ENCODE data around the gene OR7G1.

The OR7G1 gene, protein sequence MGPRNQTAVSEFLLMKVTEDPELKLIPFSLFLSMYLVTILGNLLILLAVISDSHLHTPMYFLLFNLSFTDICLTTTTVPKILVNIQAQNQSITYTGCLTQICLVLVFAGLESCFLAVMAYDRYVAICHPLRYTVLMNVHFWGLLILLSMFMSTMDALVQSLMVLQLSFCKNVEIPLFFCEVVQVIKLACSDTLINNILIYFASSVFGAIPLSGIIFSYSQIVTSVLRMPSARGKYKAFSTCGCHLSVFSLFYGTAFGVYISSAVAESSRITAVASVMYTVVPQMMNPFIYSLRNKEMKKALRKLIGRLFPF

DNA sequence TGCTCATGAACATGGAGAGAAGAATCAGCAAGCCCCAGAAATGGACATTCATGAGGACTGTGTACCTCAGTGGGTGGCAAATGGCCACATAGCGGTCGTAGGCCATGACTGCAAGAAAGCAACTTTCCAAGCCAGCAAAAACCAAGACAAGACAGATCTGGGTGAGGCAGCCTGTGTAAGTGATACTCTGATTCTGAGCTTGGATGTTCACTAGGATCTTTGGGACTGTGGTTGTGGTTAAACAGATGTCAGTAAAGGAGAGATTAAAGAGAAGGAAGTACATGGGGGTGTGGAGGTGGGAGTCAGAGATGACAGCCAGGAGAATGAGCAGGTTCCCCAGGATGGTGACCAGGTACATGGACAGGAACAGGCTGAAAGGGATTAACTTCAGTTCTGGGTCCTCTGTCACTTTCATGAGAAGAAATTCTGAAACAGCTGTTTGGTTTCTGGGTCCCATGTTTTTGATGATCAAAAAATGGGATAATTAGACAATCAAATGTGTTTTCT lies at the start of gene OR7G1:
Gene OR7G1 (minus strand): TSS at position 457 of the 507 bp plus-strand sequence. CDS start 0 bp downstream, at position 457.
- no peak for DNase-seq

DNA sequence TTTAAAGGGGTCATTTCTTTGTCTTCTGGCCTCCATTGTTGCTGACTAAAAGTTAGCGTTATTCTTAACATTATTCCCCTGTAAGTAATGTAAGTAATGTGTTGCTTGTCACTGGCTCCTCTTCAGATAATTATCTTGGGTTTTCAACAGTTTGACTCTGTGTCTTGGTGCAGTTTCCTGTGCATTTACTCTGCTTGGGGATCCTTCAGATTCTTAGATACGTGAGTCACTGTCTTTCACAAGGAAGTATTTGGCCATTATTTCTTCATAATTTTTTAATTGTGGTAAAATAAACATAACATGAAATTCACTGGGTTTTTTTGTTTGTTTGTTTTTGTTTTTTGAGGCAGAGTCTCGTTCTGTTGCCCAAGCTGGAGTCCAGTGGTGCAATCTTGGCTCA lies 49.7 kb upstream of the OR7G1 start:
- no peak for DNase-seq

DNA sequence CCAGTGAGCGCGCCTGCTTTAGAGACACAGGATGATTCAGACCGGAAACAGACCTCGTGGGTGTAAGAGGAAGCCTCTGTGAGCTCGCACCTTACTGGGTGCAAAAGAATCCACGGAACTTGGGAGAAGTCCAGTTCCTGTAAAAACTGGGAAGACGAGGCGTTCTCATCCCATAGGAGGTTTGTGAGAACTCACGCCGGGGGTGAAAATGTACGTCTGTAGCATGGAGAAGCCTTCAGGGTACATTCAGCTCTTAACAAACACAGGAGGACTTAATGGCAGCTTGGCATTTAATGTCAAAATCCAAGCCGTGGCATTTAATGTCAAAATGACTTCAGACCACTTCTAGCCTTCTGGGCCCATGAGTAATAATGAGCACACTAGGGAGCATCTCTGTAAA lies 45.9 kb upstream of the OR7G1 start:
- no peak for DNase-seq

DNA sequence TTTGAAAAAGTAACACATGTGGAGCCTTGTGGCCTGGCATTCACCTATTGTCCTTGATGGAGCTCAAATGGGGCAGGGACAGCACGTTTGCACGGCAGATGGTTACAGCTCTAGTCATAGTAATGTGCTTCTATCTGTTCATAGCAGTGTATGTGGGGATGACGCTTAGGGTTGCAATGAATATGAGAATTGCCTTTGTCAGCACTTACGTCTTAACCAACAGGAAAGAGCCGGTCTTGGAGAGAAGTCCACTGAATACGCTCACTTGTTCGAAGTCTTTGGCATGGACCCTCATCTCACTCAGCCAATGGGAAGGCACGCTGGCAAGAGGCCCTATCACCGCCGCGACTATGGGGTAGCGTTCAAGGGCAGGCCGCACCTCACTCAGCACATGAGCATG lies 44.3 kb upstream of the OR7G1 start:
- DNase-seq = no peak

DNA sequence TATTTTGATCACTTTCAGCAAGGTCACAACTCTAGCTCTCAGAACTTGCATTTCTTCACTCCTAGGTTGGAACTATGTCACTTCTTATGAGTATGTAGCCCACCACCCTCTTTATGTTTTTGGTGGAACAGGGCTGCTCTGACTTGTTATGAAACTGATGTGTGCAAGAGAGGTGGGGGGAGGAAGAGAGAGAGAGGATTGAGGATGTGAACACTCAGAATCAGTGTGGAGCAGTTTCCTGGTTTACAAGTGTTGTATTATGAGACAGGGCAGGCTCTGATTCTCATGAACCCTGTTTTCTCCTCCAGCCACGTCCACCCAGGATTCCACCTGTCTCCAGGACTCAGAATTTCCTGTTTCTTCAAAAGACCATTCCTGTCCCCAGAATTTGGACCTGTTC lies 40.7 kb upstream of the OR7G1 start:
- DNase-seq = no peak

DNA sequence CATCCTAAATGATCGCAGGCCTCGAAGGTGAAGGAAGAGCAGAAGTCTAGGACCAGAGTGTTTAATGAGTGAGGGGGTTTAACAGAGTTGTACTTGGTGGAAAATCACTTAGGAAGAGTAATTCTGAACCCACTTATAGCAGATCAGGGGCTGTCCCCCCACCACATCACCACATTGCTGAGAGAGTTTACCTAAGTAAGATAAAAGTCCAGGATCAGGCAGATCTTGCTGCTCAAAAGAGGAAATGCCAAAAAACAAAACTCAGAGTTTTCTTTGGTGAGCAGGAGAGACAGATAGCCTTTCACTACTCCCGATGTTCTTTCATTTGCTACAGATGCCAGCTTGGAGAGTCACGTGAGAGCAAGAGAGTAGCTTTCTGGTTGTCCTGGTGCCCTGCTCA lies 40.0 kb upstream of the OR7G1 start:
- DNase-seq = no peak

DNA sequence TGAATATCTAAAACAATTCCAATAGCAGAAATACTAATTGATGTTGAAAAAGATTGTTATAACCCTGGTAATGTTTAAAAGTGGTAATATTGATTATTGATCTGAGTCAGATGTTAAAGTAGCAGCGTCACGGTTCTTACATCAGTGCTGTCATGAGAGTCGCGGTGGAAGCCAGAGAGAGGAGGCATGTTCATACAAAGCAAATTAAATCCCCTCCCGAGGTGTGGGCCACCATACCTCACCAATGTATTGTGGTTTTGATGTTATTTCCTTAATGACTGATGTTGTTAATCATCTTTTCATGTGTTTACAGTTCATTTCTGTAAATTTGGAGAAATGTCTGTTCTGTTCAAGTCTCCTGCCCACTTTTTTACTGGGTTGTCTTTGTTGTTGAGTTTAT lies 35.8 kb upstream of the OR7G1 start:
- DNase-seq = no peak

DNA sequence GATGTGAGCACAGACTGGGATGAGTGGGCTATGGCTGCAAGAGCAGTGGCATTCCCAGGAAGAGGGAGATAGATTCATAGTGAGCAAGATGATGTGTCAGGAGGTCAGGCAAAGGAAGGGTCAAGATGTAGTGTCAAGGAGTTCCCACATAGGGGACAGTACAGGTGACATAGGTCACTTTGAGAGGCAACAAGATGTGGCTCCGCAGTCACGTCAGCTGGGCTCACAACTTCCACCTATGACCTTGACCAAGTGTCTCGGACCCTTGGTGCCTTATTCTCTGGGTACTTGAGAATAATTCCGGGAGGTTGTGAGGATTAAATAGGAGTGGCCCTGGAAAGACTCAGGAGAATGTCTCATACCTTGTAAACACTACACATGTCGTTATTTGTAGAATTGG lies 35.1 kb upstream of the OR7G1 start:
- no peak for DNase-seq

DNA sequence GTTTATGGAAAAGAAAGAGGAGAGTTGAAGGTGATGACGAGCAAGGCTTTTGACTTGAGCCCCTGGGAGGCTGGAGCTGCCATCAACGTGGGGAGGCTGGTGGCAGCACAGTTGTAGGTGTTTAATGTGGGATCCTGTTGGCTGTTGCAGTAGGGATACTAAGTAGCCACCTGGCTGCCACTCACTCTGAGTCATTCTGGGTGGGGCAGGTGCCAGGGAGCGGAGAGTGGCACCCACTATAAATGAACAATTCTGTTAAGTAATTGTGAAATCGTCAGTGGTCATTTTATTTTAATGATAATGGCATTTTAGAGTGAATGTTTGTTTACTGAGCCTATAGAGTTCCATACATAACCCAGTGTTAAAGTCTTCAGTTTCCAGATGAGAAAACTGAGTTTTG lies 34.4 kb upstream of the OR7G1 start:
- DNase-seq = no peak

DNA sequence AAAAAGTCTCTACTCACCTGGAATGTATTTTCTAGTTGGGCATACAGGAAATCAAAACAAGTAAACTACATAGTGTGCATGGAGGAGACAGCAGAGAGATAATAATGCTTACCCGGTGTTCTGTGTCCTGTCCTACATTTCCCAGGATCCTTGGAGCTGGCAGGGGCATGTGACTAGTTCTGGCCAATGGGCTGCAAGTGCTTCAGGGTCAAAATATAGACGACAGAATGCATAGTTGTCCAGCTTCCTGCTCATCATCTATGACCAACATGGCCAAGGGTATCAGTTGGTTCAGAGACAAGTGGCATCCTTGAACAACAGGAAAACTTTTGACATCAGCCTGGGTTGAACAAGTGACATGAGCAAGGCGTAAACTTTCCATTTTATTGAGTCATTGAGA lies 33.1 kb upstream of the OR7G1 start:
- no peak for DNase-seq

DNA sequence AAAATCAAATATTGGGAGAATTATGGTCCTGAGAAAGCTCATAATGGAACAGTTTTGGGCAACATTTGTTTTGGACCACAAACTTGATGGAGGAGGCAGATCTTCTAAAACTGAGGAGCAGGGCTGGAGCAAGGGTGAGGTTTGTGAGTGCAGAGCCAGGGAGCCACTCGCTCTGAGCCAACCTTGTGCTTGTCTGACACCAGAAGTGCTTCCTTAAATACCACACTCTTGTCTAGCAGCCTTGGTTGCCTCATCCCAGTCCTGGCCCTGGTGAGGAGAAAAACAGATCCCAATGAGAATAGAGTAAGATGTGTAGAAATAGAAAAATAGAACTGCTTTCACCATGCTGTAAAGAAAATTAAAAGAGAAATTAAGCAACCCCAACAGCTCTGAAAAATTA lies 31.3 kb upstream of the OR7G1 start:
- no peak for DNase-seq

DNA sequence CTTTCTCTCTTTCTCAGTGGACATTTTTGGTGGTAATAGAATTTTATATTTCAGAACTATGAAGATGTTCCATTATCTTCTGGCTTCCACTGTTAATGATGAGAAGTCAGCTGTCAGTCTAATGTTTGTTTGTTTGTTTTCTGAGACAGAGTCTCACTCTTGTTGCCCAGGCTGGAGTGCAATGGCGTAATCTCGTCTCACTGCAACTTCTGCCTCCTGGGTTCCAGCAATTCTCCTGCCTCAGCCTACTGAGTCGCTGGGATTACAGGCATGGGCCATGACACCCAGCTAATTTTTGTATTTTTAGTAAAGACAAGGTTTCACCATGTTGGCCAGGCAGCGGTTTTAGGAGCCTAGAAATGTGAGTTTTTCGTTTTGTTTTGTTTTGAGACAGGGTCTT lies 29.4 kb upstream of the OR7G1 start:
- no peak for DNase-seq

DNA sequence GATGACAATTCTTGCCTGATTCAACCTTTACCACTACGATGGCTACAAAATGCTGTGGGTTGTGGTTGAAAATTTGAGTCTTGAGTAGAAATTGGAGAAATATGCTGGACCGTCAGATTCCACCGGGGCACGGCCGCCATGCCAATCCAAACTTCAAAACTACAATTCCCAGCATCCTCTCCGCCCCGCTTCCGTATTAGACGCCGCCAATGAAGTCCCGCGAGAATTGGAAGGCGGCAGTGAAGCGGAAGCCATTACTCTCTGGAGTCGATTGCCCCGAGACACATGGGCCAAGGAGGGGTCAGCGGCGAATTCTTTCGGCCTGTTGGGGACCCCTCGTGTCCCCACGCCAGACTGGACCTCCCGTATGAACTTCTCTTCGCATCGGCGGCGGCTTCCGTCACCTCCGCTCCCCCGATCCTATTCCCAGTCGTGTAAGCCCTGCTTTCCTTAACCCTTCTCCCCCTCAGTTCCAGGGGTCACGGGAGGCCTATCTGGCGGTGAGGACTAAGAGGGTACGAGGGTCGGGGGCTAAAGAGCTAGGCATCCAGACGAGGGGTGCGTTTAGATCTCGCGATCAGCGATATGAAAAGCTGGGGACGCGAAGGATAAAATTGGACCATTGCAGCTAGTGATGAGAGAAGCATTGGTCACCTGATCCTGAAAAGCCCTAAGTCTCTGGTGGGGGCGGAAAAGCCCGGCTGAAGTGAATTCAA lies 24.8 kb upstream of the OR7G1 start, which contains the start of gene ZNF317:
Gene ZNF317 (plus strand): TSS at position 239 of the 716 bp plus-strand sequence. CDS start 15,620 bp downstream, outside the sequence.
- peak; percentile 77 to 78 (median 78) for DNase-seq

DNA sequence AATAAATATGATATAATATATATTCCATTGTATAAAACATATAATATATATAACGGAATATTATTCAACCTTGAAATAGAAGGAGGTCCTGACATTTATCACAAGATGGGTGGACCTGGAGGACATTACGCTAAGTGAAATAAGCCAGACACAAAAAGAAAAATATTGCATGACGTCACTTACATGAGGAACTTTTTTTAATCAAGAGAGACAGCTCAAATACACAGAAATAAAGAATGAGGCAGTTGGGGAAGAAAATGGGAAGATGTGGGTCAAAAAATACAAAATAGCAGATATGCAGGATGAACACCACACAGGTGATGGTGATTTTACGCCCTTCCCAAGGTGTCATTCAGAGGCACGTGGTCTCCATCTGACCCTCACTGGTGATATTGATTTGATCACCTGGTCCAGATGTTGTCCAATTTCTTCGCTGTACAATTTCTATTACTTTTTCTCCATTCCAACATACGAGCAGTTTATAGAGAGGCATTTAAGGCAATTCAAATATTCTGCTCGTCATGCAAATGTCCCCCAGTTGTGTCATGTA lies 24.1 kb upstream of the OR7G1 start:
- DNase-seq = no peak

DNA sequence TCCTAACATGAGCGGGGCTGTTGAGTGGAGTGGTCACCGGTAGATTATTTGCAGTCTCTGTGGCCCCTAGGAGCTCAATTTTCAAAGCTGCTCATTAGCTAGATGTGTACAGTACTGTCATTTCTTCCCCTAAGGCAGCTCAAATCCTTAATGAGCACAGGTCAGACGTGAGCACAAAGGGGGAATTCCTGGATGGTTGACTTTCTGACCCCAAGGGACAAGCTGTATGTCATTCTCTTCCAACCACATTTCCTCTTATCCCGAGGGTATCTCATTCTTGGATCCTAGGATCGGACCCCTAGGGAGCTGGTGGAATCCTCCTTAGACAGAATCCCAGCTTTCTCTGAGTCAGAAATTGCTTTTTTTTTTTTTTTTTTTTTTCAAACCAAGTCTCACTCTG lies 16.9 kb upstream of the OR7G1 start:
- DNase-seq = no peak

DNA sequence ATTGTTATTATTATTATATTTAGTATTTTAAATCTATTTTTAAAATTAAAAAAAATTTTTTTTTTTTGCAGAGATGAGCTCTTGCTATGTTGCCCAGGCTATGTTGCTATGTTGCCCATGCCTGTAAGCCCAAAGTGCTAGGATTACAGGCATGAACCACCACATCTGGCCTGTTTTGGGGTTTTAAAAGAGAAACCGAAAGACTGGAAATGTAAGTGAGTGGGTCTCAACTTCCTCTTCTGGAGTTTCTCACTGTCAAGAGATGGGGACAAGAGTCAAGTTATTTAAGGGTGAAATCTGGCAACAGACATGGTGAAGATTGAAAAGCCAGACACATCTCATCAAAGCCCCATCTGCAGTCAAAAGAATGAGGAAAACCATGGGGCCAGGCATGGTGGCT lies 15.4 kb upstream of the OR7G1 start:
- no peak for DNase-seq

DNA sequence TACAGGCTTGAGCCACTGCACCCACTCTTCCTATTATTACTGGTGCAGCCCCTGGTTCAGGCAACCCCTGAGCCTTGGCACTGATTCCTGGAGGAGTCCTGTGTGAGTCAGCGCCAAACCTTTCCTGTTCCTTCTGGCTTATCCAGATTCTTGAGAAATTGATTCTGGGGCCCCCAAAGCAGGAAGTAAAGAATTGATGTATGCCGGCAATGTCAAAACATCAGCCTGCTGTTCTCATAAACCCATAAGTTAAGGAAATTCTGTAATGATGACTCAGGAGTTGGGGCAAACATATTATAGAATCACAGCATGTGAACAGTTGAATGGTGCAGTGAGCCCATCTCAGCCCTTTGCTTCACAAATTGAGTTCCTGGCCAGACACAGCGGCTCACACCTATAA lies 12.6 kb upstream of the OR7G1 start:
- no peak for DNase-seq

DNA sequence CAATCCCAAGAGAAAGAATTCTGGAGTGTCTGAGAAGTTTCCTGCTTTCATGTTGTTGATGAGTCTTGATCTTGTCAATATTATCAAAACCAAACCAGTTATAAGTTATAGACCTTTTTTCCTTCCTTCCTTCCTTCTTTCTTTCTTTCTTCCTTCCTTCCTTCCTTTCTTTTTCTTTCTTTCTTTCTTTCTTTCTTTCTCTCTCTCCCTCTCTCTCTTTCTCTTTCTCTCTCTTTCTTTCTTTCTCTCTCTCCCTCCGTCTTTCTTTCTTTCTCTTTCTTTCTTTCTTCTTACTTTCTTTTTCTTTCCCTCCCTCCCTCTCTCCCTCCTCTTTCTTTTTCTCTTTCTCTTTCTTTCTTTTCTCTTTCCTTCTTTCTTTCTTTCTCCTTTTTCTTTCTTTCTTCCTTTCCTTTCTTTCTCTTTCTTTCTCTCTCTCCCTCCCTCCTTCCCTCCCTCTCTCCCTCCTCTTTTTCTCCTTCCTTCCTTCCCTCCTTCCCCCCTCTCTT lies 11.4 kb upstream of the OR7G1 start, which contains the start of gene OR7G3:
Gene OR7G3 (minus strand): TSS at position 51 of the 506 bp plus-strand sequence. CDS start 0 bp downstream, at position 51.
- no peak for DNase-seq

DNA sequence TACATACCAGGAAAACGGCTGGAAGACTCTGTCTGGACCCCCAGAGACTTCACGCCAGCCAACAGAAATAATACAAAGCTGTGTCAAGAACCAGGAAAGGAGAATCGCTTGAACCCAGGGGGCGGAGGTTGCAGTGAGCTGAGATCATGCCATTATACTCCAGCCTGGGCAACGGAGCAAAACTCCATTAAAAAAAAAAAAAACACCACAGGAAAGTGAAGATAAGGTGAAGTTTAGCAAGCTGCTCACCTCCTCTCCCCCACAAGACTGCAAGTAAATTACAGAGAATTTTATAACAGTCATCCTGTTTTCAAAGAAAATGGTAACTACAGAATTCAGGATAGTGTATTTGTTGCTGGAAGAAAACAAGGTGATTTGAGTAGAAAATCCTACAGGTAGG lies 984 bp upstream of the OR7G1 start:
- DNase-seq = no peak

DNA sequence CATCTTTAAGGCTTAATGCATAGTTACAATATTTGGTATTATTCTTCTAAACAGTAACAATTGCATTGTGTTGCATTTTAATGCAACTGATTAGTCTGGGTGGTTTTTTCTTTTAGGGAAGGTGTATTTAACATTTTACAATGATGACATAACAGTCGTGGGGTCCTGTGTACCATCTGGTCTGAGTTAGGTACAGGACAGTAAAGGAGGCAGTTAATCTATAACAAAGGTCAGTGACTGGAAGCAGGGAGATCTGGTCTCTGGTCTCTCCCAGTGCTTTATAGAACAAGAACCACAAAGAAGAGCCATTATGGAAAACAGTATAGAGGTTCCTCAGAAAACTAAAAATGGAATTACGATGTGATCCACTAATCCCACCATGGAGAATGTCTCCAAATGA lies 5.6 kb downstream of the OR7G1 start:
- DNase-seq = no peak

DNA sequence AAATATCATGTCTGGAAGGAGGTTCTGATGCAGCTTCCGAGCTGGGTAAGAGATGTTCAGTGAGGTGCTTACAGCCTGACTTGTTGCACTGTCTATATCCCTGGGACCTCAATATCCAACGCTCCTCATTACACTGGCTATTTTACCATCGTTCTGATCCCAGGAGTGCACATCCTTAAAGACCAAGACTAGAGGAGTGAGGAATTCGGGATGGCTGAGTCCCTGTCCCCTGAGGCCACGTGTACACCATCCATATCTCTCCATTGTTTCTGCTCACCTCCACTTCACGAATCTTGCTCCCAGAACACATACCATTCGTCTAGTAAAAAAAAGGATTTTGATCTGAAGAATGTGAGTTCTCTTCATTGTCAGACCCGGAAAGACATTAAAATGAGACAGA lies 8.2 kb downstream of the OR7G1 start, which contains the start of gene OR7G2:
Gene OR7G2 (minus strand): TSS at position 101 of the 400 bp plus-strand sequence. CDS start 4,232 bp downstream, outside the sequence.
- no peak for DNase-seq

DNA sequence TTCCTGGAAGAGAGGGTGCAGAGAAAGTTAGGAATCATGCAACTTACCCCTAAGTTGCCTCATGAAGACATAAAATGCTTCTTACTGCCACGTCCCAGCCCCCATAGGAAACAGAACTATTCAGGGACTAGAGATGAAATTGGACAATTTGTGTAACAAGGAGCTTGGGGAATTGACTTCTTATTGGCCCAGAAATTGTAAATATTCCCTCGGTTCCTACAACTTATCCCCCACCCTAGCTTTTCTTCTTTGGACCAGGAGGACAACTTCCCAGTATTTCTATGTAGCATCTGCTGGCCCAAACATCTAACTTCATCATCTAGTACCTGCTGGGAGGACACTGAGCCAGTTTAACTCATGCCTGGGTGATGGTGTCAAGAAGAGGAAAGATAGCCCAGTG lies 28.8 kb downstream of the OR7G1 start, which contains the start of gene OR1M1:
Gene OR1M1 (plus strand): TSS at position 301 of the 400 bp plus-strand sequence. CDS start 6,184 bp downstream, outside the sequence.
- no peak for DNase-seq

DNA sequence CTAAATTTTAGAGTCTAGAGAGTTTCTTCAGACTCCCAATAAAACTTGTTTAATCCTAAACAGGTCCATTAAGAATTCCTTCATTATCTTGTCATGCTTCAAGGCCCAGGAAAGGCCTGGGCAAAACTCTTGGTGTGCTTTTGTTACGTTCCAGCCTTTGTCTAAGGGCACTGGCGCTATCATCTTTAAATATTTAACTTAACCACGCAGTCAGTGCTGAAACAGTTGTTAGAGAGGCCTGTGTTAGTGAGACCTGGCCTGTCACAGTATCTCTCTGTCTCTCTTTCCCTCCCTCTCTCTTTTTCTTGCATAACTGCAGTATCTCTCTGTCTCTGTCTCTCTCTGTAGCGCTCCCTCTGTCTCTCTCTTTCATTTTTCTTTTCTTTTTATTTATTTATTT lies 36.9 kb downstream of the OR7G1 start:
- DNase-seq = no peak

All from activated CD4-positive, CD25-positive, alpha-beta regulatory T cell (primary cell).